ENCODE results near the gene RAB31.

DNA sequence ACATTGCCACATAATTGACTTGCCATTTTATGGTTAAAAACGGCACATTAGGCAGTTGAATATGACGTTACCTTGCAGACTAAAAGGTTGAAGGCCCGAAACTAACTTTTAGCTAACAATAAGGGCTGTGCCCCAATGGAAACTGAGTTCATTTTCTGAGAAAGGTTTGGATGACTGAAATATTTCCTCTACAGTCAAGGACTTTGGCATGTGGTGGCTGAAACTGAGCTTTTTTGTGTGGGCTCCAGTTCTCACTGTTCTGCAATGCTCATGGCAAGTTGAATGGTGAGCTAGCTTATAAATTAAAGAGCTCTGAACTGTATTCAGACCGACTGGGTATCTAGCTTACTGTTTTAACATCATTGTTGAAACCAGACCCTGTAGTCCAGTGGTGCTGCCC, 153.8 kb downstream of the RAB31 start:
- no peak for TF ChIP-seq POLR2A (IDR thresholded peaks at IDR 0.05)
- TF ChIP-seq, protein P1, sequence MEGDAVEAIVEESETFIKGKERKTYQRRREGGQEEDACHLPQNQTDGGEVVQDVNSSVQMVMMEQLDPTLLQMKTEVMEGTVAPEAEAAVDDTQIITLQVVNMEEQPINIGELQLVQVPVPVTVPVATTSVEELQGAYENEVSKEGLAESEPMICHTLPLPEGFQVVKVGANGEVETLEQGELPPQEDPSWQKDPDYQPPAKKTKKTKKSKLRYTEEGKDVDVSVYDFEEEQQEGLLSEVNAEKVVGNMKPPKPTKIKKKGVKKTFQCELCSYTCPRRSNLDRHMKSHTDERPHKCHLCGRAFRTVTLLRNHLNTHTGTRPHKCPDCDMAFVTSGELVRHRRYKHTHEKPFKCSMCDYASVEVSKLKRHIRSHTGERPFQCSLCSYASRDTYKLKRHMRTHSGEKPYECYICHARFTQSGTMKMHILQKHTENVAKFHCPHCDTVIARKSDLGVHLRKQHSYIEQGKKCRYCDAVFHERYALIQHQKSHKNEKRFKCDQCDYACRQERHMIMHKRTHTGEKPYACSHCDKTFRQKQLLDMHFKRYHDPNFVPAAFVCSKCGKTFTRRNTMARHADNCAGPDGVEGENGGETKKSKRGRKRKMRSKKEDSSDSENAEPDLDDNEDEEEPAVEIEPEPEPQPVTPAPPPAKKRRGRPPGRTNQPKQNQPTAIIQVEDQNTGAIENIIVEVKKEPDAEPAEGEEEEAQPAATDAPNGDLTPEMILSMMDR (IDR thresholded peaks at IDR 0.05), result no peak

All from lower leg skin (tissue), 3 donors.